ENCODE measurements around the gene RCN1.
"Not testable (repeated sequence)": the region's sequence is repeated elsewhere in the genome, so short reads cannot be mapped to it uniquely, and the experiment has no call there.

Gene RCN1

GRCh38 chr11:32115446-32115845, 24.6 kb downstream of the RCN1 start:
- no peak for DNase-seq

DNA sequence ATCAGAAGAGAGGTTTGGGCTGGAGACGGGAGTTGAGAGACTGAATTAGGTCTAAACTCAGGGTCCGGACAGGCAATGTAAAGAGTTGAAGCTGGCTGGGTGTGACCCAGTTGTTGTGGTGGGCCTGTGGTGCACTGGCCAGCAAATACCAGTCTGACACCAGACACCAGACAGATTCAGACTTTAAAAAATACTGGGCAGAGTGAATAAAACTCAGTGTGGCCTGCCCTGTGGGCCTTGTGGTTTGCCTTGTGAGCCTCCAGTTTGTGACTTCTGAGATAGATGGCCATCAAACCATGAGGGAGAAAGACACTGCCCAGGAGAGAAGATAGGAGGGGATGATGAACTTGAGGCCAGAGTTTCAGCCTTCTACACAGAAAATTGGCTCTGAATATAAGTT, 25.8 kb downstream of the RCN1 start:
- no peak for DNase-seq

- DNase-seq: no peak
These were observed 27.4 kb downstream of the RCN1 start for GRCh38 chr11:32118025-32118974.

- DNase-seq: not testable (repeated sequence)
These were observed 28.3 kb downstream of the RCN1 start for GRCh38 chr11:32119139-32119538.

GRCh38 chr11:32121012-32121411, 30.1 kb downstream of the RCN1 start:
- no peak for DNase-seq

GRCh38 chr11:32122200-32122599, 31.3 kb downstream of the RCN1 start:
- no peak for DNase-seq

DNA sequence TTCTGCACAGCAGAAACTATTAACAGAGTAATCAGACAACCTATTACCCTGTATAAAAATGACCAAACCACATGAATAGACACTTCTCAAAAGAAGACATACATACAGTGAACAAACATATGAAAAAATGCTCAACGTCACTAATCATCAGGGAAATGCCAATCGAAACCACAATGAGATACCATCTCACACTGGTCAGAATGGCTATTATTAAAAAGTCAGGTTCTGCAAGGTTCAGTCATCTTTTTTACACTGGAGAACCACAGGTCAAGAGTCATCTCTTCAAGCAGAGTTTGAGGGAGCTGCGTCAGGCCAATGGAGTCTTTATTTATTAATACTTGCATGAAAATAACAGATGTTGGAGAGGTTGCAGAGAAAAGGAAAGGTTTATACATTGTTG, 40.4 kb downstream of the RCN1 start:
- DNase-seq: no peak

GRCh38 chr11:32136657-32137056, 45.8 kb downstream of the RCN1 start:
- no peak for DNase-seq

DNA sequence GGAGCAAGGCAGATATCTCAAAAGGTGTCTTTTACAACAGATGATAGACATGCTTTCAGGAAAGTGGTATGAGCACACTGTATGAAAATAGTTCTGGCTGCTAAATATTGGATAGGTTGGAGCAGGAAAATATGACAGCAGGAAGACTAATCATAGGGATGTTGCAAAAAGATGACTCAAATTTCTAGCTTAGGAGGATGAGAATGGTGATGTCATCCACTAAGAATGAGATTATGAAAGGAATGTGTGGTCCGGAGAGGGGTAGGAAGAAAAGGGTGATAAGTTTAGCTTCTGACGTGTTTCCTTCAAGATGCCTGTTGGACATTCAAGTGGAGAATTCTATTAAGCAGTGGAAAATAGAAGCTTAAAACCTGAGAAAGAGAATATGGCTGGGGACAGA, 46.4 kb downstream of the RCN1 start:
- no peak for DNase-seq

DNA sequence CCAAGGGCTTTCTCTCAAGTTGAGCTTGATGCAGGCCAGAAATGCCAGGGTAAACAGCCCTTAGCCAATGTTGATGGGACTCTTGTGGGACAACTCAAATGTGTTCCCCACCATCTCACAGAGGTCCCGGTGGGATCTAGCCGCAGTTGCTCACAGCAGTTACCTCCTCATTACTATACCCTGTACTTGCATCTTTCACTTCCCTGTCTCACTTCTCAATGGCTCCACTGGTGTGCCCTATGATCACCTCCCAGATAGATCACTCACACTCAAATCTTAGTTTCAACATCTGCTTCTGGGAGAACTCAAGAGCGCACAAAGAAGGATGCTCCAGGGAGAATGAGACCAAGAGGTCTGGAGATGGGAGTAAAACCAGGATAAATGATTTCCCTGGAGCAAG, 47.0 kb downstream of the RCN1 start:
- no peak for DNase-seq

GRCh38 chr11:32138902-32139301, 48.0 kb downstream of the RCN1 start:
- no peak for DNase-seq

GRCh38 chr11:32139896-32140520, 49.1 kb downstream of the RCN1 start:
- no peak for DNase-seq

DNA sequence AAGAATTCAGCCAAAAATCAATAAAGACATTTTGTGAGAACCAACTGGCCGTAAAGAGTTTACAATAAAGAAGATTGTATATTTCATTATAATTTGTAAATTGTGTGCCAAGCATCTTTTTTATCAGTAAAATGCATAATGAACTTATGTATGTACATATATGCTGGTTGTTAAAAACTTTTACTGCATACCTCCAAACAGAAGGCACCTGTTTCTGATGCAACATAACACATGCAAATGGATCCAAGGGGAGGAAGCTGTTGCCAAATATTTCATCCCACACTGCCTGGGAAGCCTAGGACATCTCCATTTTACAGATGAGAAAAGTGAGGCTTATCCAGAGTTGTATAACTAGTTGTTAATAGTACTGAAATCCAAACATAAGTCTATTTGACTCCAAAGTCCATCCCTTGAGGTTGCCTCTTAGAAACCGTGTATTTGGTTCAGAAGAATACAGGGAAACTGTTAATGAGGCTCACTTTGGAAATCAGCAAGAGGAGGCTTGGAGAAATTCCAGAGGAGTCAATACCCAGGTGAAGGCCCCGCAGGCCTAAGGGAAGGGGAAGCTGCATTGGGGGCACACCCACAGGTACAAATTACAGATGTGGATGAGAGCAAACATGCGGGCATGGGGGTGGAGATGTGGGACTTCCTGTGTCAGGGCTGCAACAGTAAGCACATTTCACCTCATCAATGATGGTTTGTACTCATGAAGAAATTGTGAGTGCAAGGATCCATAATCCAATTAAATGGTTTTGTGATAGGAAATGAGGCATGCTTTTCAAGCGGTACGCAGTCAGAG, 51.1 kb downstream of the RCN1 start:
- no peak for DNase-seq

GRCh38 chr11:32143378-32143777, 52.5 kb downstream of the RCN1 start:
- no peak for DNase-seq

DNA sequence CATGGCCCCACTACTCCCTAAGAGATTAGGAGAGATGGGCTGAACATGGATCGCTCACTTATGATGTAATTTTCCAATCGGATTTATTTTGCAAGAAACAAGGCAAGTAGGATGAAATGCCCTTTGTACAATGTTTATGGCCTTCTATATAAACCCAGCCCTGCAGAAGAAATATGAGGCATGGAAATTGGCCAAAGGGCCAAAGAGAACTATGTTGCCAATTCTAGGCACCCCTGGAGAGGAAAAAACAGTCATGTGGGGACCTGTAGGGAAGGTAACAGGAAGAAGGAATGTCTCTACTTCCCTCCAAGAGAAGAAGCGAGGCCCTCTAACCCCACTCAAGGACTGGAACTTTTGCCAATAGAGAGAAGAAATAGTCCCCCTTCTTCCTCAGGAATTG, 54.4 kb downstream of the RCN1 start:
- no peak for DNase-seq

- DNase-seq: no peak
These were observed 58.0 kb downstream of the RCN1 start for GRCh38 chr11:32148895-32149294.

DNA sequence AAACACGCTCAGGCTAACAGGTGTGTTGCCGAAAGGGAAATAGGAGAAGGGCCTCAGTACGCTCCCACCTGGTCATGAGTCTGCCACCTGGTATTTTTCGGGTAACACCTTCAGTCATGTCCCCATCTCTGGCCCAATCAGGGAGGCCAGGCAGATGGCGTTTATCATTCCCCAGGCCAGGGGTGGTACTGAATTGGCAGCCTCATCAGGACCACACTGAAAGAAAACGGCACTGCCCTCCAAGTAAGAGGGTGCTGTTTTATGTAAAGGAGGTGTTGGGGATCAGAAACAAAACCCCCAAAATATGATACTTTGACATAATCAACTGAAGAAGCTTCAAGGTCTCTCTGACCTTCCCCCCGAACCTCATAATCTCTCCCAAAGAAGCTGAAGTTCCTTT, 58.9 kb downstream of the RCN1 start:
- DNase-seq: no peak

DNA sequence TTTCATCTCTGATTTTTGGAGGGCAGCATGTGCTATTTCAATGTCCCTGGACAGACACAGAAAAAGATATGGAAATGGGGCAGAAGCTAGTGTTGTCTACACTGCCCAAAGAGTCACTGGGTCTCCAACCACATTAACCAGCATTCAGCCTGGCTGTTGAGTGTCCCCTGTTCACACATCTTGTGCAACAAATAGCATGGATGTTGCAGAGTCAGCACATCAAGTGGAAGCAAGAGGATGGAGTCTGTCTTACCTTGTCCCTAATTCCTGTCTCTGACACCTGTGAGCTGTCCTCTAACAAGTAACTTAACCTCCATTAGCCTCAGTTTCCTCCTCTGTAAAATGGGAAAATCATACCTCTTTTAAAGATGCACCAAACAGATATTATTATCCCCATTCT, 60.2 kb downstream of the RCN1 start:
- DNase-seq: no peak

DNA sequence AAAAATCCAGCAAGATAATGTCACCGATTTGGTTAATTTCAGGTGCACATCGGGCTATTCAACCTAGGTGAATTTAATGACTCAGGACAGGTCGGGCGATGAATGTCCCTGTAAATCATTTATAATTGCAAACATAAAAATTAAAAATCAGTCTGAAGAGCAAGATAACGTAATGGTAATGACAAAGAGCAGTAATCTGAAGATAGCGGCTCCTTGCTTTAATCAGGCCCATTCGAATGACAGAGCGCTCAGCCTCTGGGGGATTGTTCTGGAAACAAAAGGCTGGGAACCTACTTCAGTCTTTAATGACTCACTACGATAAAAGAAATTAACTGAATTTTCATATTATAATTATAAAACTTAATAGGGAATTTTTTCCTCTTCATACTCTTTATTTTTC, 61.3 kb downstream of the RCN1 start:
- DNase-seq: no peak

DNA sequence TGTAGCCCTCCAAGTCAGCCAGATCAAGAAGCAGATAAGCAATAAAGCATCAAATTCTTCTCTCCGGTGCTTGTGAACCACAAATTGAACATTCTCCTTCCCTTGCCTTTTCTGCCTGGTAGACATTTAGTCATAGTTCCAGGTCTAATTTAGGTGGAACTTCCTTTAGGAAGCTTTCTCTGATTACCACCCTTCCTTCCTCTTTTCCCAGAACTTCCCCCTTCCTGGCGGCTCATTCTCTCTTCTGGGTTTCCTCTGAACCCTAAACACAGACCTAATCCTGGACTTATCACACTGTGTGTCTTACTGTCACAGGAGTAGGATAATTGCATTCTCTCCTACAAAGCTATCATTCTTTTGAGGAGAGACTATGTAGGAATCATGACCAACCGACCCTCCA, 61.9 kb downstream of the RCN1 start:
- no peak for DNase-seq

DNA sequence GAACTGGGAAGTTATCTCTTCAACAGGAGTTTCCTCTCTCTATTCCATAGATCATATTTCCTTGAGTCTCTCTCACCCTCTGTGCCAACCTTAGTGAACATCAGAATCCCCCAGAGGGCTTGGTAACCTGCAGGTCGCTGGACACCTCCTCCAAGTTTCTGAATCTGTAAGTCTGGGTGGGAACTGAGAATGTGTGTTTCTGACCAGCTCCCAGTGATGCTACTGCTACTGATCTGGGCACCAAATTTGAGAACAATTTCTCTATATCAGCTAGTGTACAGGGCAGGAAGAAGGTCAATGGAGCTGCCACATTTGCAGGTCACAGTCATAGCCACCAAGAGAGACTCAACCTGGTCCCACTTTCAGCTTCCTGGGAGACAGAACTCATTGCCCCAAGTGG, 62.9 kb downstream of the RCN1 start:
- DNase-seq: no peak

GRCh38 chr11:32154275-32154674, 63.4 kb downstream of the RCN1 start:
- DNase-seq: no peak

All from KG1 (cell line).